SU-DHL-6 (cell line): Measurements from ENCODE around the gene KIFC3.

Experiments
- H2AFZ ChIP-seq: fragments of 200-600 bp; sonication (generic); 2 replicates; pipeline ENCODE4 v1.6.1; 2014; ENCODE audit warnings: low read depth, mild to moderate bottlenecking, moderate library complexity, mixed read lengths, antibody characterized with exemption, low read length; ENCODE audit not compliant: severe bottlenecking
- H3F3A ChIP-seq: fragments of 200-600 bp; shearing (Covaris generic); 2 replicates; pipeline ENCODE4 v1.6.0; 2016; ENCODE audit warnings: antibody characterized with exemption, mild to moderate bottlenecking; ENCODE audit not compliant: insufficient read depth
- H3K27ac ChIP-seq: fragments of 200-600 bp; sonication (generic); 2 replicates; pipeline ENCODE4 v1.5.1; 2016; ENCODE audit warnings: low read depth, mild to moderate bottlenecking, low read length, moderate library complexity, mixed read lengths
- H3K27me3 ChIP-seq: fragments of 200-600 bp; sonication (generic), shearing (Covaris generic); 2 replicates; pipeline ENCODE4 v1.6.0; 2014; ENCODE audit warnings: mild to moderate bottlenecking, low read length
- H3K36me3 ChIP-seq: fragments of 200-600 bp; sonication (generic); 2 replicates; pipeline ENCODE4 v1.6.1; 2014; ENCODE audit warnings: mild to moderate bottlenecking, low read length, mixed read lengths
- H3K4me2 ChIP-seq: fragments of 300-600, 200-600 bp; shearing (Covaris generic), sonication (generic); 2 replicates; pipeline ENCODE4 v1.6.0; 2014; ENCODE audit warnings: low read length, low read depth, mild to moderate bottlenecking; ENCODE audit not compliant: poor library complexity, severe bottlenecking
- H3K4me3 ChIP-seq: fragments of 200-600 bp; sonication (generic); 2 replicates; pipeline ENCODE4 v1.5.1; 2014; ENCODE audit warnings: antibody characterized with exemption, low read length, mild to moderate bottlenecking, mixed read lengths; ENCODE audit not compliant: insufficient read depth, poor library complexity, severe bottlenecking
- H3K79me2 ChIP-seq: fragments of 200-600 bp; sonication (generic); 2 replicates; pipeline ENCODE4 v1.6.1; 2014; ENCODE audit warnings: mild to moderate bottlenecking, low read length, moderate library complexity; ENCODE audit not compliant: insufficient read depth
- H3K9ac ChIP-seq: fragments of 200-600 bp; sonication (generic); 2 replicates; pipeline ENCODE4 v1.7.0; 2014; ENCODE audit warnings: mild to moderate bottlenecking, low read length
- H3K9me2 ChIP-seq: fragments of 200-600 bp; sonication (generic); replicated peaks from 2 replicates; pipeline ENCODE4 v1.6.1; 2014; ENCODE audit warnings: low read length; ENCODE audit not compliant: insufficient read depth
- H3K9me3 ChIP-seq: fragments of 200-600 bp; sonication (generic); 2 replicates; pipeline ENCODE4 v1.6.1; 2014; ENCODE audit warnings: low read length, mixed read lengths; ENCODE audit not compliant: insufficient read depth
- H4K20me1 ChIP-seq: fragments of 200-600 bp; sonication (generic); 2 replicates; pipeline ENCODE4 v1.6.1; 2014; ENCODE audit warnings: low read depth, mild to moderate bottlenecking, antibody characterized with exemption, low read length, moderate library complexity, mixed read lengths
- EZH2phosphoT487 ChIP-seq: fragments of 200-600 bp; sonication (generic), shearing (Covaris generic); conservative IDR thresholded peaks from 2 replicates; pipeline ENCODE4 v1.6.1; 2018; ENCODE audit warnings: mild to moderate bottlenecking, antibody characterized with exemption, low read length, moderate library complexity, mixed read lengths
- TF ChIP-seq, protein P1 (sequence below): fragments of 200-600 bp; sonication (generic); IDR thresholded peaks from one replicate; pipeline ENCODE4 v1.5.1; 2017; ENCODE audit warnings: antibody characterized with exemption, mild to moderate bottlenecking, low read length, moderate library complexity; ENCODE audit not compliant: insufficient read depth, poor library complexity, severe bottlenecking

The KIFC3 gene

DNA sequence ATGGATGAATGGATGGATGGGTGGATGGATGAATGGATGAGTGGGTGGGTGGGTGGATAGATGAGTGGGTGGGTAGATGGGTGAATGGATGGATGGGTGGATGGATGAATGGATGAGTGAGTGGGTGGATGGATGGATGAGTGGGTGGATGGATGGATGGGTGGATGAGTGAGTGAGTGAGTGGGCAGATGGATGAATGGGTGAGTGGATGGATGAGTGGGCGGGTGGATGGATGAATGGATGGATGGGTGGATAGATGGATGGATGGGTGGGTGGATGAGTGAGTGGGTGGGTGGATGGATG, 73.2 kb downstream of the KIFC3 start:
- no peaks in the 10 kb centered on the region for H3K27me3 ChIP-seq
- no peak for TF ChIP-seq EZH2phosphoT487
- TF ChIP-seq, protein P1, sequence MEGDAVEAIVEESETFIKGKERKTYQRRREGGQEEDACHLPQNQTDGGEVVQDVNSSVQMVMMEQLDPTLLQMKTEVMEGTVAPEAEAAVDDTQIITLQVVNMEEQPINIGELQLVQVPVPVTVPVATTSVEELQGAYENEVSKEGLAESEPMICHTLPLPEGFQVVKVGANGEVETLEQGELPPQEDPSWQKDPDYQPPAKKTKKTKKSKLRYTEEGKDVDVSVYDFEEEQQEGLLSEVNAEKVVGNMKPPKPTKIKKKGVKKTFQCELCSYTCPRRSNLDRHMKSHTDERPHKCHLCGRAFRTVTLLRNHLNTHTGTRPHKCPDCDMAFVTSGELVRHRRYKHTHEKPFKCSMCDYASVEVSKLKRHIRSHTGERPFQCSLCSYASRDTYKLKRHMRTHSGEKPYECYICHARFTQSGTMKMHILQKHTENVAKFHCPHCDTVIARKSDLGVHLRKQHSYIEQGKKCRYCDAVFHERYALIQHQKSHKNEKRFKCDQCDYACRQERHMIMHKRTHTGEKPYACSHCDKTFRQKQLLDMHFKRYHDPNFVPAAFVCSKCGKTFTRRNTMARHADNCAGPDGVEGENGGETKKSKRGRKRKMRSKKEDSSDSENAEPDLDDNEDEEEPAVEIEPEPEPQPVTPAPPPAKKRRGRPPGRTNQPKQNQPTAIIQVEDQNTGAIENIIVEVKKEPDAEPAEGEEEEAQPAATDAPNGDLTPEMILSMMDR = no peak
- H3K4me3 ChIP-seq = no peak overlapping the region

DNA sequence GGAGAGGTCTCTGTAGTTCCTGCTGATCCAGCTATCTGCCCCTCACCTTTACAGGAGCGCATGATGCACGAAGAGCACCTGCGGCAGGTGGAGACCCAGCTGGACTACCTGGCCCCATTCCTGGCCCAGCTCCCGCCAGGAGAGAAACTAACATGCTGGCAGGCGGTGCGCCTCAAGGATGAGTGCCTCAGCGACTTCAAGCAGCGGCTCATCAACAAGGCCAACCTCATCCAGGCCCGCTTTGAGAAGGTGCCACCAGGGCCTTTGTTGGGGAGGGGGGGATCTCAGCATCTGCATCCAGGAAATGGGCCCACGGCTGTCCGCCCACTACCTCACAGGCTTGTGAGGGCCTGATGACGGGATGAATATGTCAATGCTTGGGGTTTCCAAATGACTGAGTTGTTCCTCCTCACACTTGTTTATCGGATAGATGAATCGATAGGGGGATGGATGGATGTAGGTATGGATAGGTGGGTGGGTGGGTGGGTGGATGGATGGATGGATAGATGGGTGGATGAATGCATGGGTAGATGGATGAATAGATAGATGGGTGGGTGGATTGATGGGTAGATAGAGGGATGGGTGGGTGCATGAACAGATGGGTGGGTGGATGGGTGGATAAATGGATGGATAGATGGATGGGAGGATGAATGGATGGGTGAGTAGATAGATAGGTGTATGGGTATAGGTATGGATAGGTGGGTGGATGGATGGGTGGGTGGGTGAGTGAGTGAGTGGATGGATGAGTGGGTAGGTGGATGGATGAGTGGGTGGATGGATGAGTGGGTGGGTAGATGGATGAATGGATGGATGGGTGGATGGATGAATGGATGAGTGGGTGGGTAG, 73.7 kb downstream of the KIFC3 start:
- Histone ChIP-seq H3K79me2 (no peaks in the 10 kb centered on the region), H3K4me2 (no peak overlapping the region), H3K9ac (no peak overlapping the region), H3K9me2 (no peaks in the 10 kb centered on the region), H3K27me3 (no peaks in the 10 kb centered on the region), H3K4me3 (no peak overlapping the region), H3K27ac (no peak overlapping the region), H3K9me3 (peaks cover 8% of the 10 kb centered on the region; the same call in 1 of the 2 replicates), H2AFZ (no peak overlapping the region), H4K20me1 (no peaks in the 10 kb centered on the region), H3K36me3 (no peaks in the 10 kb centered on the region), H3F3A (no peaks in the 10 kb centered on the region)
- TF ChIP-seq EZH2phosphoT487 = no peak
- TF ChIP-seq, protein P1 = no peak

More for the DNA sequence above, 73.2 kb downstream of the KIFC3 start:
- no peaks in the 10 kb centered on the region for H4K20me1 ChIP-seq
- H3K4me2 ChIP-seq = no peak overlapping the region
- H3F3A ChIP-seq = no peaks in the 10 kb centered on the region
- H3K9me3 ChIP-seq = peaks cover 8% of the 10 kb centered on the region; the same call in 1 of the 2 replicates
- H2AFZ ChIP-seq = no peak overlapping the region
- H3K36me3 ChIP-seq = no peaks in the 10 kb centered on the region
- H3K27ac ChIP-seq = no peak overlapping the region
- no peak overlapping the region for H3K9ac ChIP-seq
- H3K9me2 ChIP-seq = no peaks in the 10 kb centered on the region
- no peaks in the 10 kb centered on the region for H3K79me2 ChIP-seq

DNA sequence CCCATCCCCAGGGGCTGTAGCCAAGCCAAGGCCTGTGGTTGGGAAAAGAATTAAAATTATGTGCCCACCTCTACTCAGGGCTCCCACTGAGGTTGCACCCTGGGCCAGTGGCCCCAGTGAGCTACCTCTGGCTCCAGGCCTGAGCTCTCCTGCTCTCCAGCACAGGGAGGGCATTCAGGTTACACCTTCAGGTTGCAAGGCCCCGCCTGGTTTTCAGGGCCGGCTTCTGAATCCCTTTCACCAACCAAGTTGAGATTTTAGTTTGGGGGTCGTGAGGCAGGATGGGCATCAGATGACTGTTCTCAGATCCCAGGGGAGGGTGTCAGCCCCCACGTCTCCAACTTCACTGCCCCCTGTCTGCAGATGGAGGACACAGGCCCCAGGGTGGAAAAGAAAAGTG, 74.7 kb downstream of the KIFC3 start:
- Histone ChIP-seq H3F3A (no peaks in the 10 kb centered on the region), H3K9me2 (no peaks in the 10 kb centered on the region), H4K20me1 (no peaks in the 10 kb centered on the region), H3K36me3 (no peaks in the 10 kb centered on the region), H3K9me3 (peaks cover 5% of the 10 kb centered on the region; the same call in 1 of the 2 replicates), H3K27ac (no peak overlapping the region), H3K4me2 (no peak overlapping the region), H3K79me2 (no peaks in the 10 kb centered on the region), H3K27me3 (no peaks in the 10 kb centered on the region), H2AFZ (no peak overlapping the region), H3K9ac (no peak overlapping the region), H3K4me3 (no peak overlapping the region)
- TF ChIP-seq EZH2phosphoT487 = no peak
- TF ChIP-seq, protein P1 = no peak
